ENCODE measurements around the gene PRL.

DNA sequence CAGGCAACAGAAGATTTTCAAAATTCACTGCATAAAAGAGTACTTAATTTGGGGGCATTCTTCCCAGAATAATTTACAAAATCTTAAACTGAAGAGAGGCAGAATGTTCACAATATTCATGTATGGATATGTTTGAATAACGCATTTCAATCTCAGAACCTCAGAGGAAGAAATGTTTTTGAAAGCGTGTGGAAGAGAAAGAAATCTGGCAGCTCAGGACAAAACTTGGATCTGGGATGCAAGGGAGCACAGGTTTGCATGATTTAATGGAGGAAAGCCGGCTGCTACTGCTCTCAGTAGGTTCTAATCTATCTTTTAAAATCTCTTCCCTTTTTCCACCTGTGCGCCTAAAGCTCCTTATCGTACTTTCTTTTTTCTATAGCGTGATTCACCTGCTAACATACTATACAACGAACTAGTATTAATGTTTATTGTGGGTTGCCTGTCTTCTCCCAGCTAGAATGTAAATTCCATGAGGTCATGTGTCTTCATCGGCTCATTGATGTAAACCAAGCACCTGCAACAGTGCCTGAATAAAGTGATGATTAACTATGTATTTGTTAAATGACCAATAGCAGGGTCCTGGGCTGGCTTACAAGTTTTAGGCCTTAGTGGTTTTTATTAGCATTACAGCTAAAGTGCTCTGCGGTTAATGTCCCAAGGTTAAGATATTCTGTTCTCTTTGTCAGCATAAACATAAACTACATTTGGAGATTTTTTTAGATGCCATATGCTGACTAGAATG is 15.3 kb downstream of the PRL start:
- TF ChIP-seq, protein P1, sequence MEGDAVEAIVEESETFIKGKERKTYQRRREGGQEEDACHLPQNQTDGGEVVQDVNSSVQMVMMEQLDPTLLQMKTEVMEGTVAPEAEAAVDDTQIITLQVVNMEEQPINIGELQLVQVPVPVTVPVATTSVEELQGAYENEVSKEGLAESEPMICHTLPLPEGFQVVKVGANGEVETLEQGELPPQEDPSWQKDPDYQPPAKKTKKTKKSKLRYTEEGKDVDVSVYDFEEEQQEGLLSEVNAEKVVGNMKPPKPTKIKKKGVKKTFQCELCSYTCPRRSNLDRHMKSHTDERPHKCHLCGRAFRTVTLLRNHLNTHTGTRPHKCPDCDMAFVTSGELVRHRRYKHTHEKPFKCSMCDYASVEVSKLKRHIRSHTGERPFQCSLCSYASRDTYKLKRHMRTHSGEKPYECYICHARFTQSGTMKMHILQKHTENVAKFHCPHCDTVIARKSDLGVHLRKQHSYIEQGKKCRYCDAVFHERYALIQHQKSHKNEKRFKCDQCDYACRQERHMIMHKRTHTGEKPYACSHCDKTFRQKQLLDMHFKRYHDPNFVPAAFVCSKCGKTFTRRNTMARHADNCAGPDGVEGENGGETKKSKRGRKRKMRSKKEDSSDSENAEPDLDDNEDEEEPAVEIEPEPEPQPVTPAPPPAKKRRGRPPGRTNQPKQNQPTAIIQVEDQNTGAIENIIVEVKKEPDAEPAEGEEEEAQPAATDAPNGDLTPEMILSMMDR (IDR thresholded peaks at IDR 0.05): no peak
- TF ChIP-seq POLR2A (IDR thresholded peaks at IDR 0.05): no peak
